GM18507 (cell line): Measurements from ENCODE around the gene ROBO3.

Source experiments
- DNase-seq: peaks from one replicate; pipeline ENCODE4 v3.0.0; 2011; ENCODE audit warnings: low read depth; ENCODE audit not compliant: insufficient read length; ENCODE audit errors: extremely low spot score
- FAIRE-seq: peaks from 2 replicates; lab custom pipeline; 2011; peaks lifted over from hg19 to GRCh38; lab: Jason Lieb, UNC

The ROBO3 gene

GRCh38 chr11:124874571-124875255 lies 9.5 kb downstream of the ROBO3 start:
- FAIRE-seq (no peak), DNase-seq (no peak)

- FAIRE-seq (no peak), DNase-seq (no peak)
These were observed 10.2 kb downstream of the ROBO3 start for GRCh38 chr11:124875401-124875800.

GRCh38 chr11:124875943-124876817 lies 10.9 kb downstream of the ROBO3 start:
- FAIRE-seq (peak; percentile 66), DNase-seq (peak; percentile 73)

GRCh38 chr11:124876818-124877630 lies 11.8 kb downstream of the ROBO3 start:
- FAIRE-seq (no peak), DNase-seq (no peak)

GRCh38 chr11:124877631-124877909 lies 12.3 kb downstream of the ROBO3 start:
- DNase-seq (no peak), FAIRE-seq (no peak)

GRCh38 chr11:124877910-124878758 lies 12.9 kb downstream of the ROBO3 start:
- no peak for FAIRE-seq

GRCh38 chr11:124878759-124879492 lies 13.7 kb downstream of the ROBO3 start:
- DNase-seq = no peak
- no peak for FAIRE-seq

More at GRCh38 chr11:124877910-124878758, 12.9 kb downstream of the ROBO3 start:
- no peak for DNase-seq

- FAIRE-seq = no peak
These were observed 14.5 kb downstream of the ROBO3 start for GRCh38 chr11:124879493-124880289.

GRCh38 chr11:124880290-124880611 lies 15.0 kb downstream of the ROBO3 start:
- FAIRE-seq = no peak
- DNase-seq = no peak

More at GRCh38 chr11:124879493-124880289, 14.5 kb downstream of the ROBO3 start:
- no peak for DNase-seq

- no peak for DNase-seq
- FAIRE-seq = no peak
These were observed 15.7 kb downstream of the ROBO3 start for GRCh38 chr11:124880958-124881357.

- DNase-seq (no peak), FAIRE-seq (no peak)
These were observed 17.3 kb downstream of the ROBO3 start for GRCh38 chr11:124882339-124883071.

- no peak for FAIRE-seq
- no peak for DNase-seq
These were observed 19.1 kb downstream of the ROBO3 start for GRCh38 chr11:124884340-124884739.

- DNase-seq = no peak
- no peak for FAIRE-seq
These were observed 19.7 kb downstream of the ROBO3 start for GRCh38 chr11:124884869-124885479.

- DNase-seq (no peak), FAIRE-seq (no peak)
These were observed 21.2 kb downstream of the ROBO3 start for GRCh38 chr11:124886476-124886875.

- FAIRE-seq = no peak
- DNase-seq = no peak
These were observed 21.9 kb downstream of the ROBO3 start for GRCh38 chr11:124886978-124887666.

- DNase-seq (no peak), FAIRE-seq (no peak)
These were observed 22.4 kb downstream of the ROBO3 start for GRCh38 chr11:124887667-124888013.
